Mucosa of descending colon (tissue), 3 donors: ENCODE measurements around the gene ALDH1A3. TPM values are rescaled to one million over a fixed set of nuclear protein-coding genes. Genes with fewer than 3 reads are reported as not detected.
A peak's percentile ranks its signal among the peaks of the same experiment; 100 is the strongest.

Experiments used
- ATAC-seq: fragments of 200-7000 bp; cut with Tn5 transposase; one replicate; pipeline ENCODE4 v1.9.1; 2020; ENCODE audit warnings: mild to moderate bottlenecking, moderate library complexity
- DNase-seq, 3 donors: peaks; one replicate each; pipeline ENCODE4 v3.0.0-alpha.2; 2020
- H3K36me3 ChIP-seq: fragments of 200-600 bp; one replicate; pipeline ENCODE4 v1.8.0; 2021; ENCODE audit warnings: low read depth, mild to moderate bottlenecking
- H3K4me1 ChIP-seq: fragments of 200-600 bp; one replicate; pipeline ENCODE4 v1.8.0; 2021; ENCODE audit warnings: low read depth, mild to moderate bottlenecking
- H3K4me3 ChIP-seq: fragments of 200-600 bp; one replicate; pipeline ENCODE4 v1.8.0; 2021; ENCODE audit warnings: mild to moderate bottlenecking
- H3K9me3 ChIP-seq: fragments of 200-600 bp; one replicate; pipeline ENCODE4 v1.8.0; 2021; ENCODE audit warnings: mild to moderate bottlenecking
- intact Hi-C, 2 donors: fragments of 100-400 bp; cut with DNase I in 1 of 2; cut with micrococcal nuclease in 1 of 2; formaldehyde crosslinking; loops; one replicate each; pipeline versions ENCODE4 v1.11.0 to v1.11.1; 2022; cut with DNase I, micrococcal nuclease
- total RNA-seq, 3 donors: library from RNA; stranded (reverse); fragmentation: NEBNext Ultra II Directional in 2 of 3; extraction: Animal tissue kit (Norgen Biotek cat#: 25700) in 2 of 3; gene quantifications; one replicate each; pipeline versions ENCODE4 v1.2.1 to v1.2.4, GENCODE V29; 2021 to 2023
- TF ChIP-seq, protein P1 (sequence below): fragments of 200-600 bp; IDR thresholded peaks from one replicate; pipeline ENCODE4 v1.8.0; 2022; ENCODE audit warnings: antibody characterized with exemption, mild to moderate bottlenecking
- donor health status: DM: no; HTN: no; CAD: no; lungs with moderate emphysema.
- donor health status: DM: no; HTN: no; CAD: no.
- donor health status: DM: no; HTN: yes; CAD: no.

Gene ALDH1A3
- total RNA-seq, 3 donors from 2014 or later, result 4.7 to 18.0 (median 12.9) TPM

DNA sequence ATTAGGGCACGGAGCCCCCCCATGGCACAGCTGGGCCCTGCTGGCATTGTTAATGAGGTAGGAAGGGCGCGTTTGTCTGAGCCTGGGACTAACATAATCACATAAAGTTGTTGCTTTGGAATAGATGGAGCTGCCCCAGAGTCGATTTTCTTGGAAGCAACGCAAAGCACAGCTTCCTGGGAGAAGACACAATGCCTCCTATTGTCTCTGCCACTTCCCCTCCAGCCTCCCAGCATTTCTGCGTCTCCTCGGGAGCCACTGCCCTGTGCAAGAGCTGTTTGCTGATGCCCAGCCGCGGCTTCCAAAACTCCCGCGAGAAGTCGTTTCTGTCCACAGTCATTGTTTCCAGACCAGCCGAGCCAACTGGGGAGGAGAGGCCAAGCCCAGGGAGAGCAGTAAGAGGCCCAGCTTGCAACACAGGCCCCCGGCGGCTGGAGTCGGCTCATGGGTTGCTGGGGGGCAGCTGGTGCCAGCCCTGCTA is 18.1 kb upstream of the ALDH1A3 start:
- intact Hi-C loops, result no loop called here
- TF ChIP-seq, protein P1, sequence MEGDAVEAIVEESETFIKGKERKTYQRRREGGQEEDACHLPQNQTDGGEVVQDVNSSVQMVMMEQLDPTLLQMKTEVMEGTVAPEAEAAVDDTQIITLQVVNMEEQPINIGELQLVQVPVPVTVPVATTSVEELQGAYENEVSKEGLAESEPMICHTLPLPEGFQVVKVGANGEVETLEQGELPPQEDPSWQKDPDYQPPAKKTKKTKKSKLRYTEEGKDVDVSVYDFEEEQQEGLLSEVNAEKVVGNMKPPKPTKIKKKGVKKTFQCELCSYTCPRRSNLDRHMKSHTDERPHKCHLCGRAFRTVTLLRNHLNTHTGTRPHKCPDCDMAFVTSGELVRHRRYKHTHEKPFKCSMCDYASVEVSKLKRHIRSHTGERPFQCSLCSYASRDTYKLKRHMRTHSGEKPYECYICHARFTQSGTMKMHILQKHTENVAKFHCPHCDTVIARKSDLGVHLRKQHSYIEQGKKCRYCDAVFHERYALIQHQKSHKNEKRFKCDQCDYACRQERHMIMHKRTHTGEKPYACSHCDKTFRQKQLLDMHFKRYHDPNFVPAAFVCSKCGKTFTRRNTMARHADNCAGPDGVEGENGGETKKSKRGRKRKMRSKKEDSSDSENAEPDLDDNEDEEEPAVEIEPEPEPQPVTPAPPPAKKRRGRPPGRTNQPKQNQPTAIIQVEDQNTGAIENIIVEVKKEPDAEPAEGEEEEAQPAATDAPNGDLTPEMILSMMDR, result no peak

DNA sequence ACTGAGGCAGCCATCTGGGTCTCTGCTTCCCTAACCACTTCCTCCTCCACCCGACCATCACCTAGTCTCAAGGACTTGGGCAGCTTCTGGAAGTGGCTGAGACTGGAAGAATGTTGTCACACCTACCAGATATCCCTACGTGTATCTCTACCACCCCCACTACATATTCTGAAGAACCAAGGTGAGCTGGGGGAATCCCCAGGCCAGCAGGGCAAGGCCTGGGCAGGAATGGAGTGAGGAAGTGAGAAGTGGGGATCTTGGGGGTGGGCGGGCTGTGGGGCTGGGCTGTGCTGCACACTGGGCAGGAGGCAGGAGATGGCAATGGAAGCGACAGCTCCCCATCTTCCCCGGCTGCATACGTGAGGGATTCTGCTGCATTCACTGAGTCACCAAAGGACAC is 17.5 kb upstream of the ALDH1A3 start:
- intact Hi-C loops, result no loop called here
- Histone ChIP-seq H3K9me3 (no peaks in the 10 kb centered on the region), H3K4me3 (no peak overlapping the region), H3K4me1 (no peaks in the 10 kb centered on the region), H3K36me3 (no peaks in the 10 kb centered on the region)
- TF ChIP-seq, protein P1, result no peak
- ATAC-seq, result no peak
- DNase-seq, result no peak

More for the DNA sequence above, 18.1 kb upstream of the ALDH1A3 start:
- Histone ChIP-seq H3K4me3 (no peak overlapping the region), H3K36me3 (no peaks in the 10 kb centered on the region), H3K4me1 (no peaks in the 10 kb centered on the region), H3K9me3 (no peaks in the 10 kb centered on the region)
- no peak for ATAC-seq
- peak in 1 of 3 donors; percentile 60 for DNase-seq

DNA sequence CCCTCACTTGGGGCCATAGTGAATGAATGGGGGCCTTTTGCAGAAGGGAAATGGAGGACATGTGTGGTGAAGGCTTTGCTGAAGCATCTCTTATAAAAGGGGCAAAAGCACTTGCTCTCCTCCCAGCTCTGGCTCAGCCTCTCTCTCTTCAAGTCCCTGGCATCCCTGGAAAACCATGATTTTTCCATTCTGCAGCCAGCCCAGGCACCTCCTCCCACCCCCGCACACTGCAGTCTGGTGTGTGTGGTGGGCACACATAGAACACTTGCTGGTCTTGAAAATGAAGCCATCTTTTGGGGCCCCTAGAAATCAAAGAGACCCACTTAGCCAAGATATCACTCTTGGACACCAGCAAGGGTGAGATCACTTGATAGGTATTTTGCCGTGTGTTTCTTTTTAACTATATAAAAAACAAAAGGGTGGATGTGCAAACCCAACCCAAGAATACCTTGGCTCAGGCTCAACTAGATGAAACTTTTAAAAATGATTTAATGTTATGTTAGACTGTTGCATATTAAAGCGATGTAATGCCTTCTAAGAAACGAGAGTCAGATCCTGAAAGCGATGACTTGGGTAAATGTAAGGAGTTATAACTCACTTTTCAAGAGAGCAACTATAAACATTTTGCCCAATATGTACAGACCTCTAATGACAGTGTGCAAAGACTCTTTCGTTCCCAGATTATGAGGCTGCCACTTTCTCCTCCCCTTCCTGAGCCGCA is 16.4 kb upstream of the ALDH1A3 start:
- no peak for DNase-seq
- no peak for ATAC-seq
- TF ChIP-seq, protein P1, result no peak
- H3K36me3 ChIP-seq, result no peaks in the 10 kb centered on the region
- no peak overlapping the region for H3K4me3 ChIP-seq
- no peaks in the 10 kb centered on the region for H3K4me1 ChIP-seq
- intact Hi-C loops, result no loop called here
- H3K9me3 ChIP-seq, result no peaks in the 10 kb centered on the region

DNA sequence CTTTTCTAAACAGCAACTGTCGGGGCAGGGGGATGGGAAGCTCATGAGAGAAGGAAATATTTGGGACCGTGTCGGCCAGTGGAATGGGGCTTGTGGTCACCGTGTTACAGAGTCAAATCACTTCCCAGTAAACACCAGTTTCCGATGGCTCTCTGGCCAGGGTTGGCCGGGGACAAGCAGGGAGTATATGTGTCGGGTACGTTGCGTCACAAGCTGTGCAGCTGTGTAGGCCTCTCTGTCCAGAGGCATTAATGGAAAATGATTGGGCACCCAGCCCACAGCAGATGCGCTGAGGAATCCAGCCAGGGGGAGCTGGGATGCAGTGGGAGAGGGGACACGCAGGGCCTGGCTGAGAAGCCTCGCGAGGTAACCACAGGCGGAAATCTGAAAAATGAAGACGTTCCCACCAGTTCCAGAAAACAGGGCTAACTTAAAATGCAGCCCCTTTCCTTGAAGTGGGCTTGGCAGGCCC is 15.8 kb upstream of the ALDH1A3 start:
- TF ChIP-seq, protein P1, result no peak
- intact Hi-C loops, result no loop called here
- ATAC-seq, result peak; percentile 55
- H3K4me3 ChIP-seq, result no peak overlapping the region
- no peaks in the 10 kb centered on the region for H3K4me1 ChIP-seq
- peak; percentile 49 to 60 (median 50) for DNase-seq
- no peaks in the 10 kb centered on the region for H3K9me3 ChIP-seq
- H3K36me3 ChIP-seq, result no peaks in the 10 kb centered on the region

DNA sequence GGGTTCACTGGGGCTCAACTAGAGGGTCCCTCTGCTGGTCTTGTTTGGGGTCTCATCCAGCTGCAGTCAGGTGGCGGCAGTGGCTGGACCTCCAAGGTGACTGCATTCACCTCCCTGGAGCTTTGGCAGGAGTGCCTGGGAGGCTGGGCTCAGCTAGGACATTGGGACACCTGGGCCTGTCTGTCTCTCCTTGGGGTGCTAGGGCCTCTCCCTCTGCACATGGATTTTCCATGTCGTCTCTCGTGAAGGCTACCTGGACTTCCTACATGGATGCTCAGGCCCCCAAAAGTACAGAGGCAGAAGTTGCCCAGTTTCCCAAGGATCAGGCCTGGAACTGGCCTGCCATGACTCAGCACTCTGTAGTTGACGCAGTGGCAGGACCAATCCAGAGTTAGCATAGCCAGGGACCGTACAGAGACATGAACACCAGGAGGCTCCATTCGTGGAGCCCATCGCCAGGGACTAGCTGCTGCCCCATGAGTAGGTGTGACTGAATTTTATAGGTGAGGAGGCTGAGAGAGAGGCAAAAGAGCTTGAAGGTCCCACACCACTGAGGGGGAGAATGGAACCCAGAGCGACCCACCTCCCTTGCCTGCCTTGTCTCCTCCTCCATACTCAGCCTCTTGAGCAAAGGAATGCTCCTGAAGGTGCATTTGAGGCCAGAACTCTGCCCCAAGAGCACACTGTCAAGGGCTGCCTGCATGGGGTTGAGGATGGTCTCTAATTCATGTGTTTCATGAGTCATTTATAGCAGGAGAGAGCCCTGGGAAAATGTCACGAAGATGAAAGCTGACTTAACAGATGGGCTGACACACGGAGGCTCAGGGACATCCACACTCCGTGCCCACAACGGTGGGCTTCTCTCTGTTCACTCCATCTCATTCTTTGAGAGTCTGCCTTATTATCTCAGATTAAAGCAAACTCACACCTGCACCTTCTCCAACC is 13.0 kb upstream of the ALDH1A3 start:
- TF ChIP-seq, protein P1, result no peak

More for the DNA sequence above, 13.0 kb upstream of the ALDH1A3 start:
- Histone ChIP-seq H3K4me1 (no peaks in the 10 kb centered on the region), H3K9me3 (no peaks in the 10 kb centered on the region), H3K36me3 (no peaks in the 10 kb centered on the region), H3K4me3 (no peak overlapping the region)
- ATAC-seq (no peak), DNase-seq (no peak)
- intact Hi-C loops, result no loop called here
